Suppressor macrophage treated with lipopolysaccharide for 4 hours (primary cell): ENCODE data around the gene SMOC2.
"Not testable (repeated sequence)": the region's sequence is repeated elsewhere in the genome, so short reads cannot be mapped to it uniquely, and the experiment has no call there.

Source experiments
- DNase-seq: peaks from one replicate; pipeline ENCODE4 v3.0.0-alpha.2; 2020

SMOC2 gene

GRCh38 chr6:168609026-168609685 is 168.2 kb downstream of the SMOC2 start:
- DNase-seq: no peak

GRCh38 chr6:168609914-168610490 is 169.0 kb downstream of the SMOC2 start:
- DNase-seq: no peak

DNA sequence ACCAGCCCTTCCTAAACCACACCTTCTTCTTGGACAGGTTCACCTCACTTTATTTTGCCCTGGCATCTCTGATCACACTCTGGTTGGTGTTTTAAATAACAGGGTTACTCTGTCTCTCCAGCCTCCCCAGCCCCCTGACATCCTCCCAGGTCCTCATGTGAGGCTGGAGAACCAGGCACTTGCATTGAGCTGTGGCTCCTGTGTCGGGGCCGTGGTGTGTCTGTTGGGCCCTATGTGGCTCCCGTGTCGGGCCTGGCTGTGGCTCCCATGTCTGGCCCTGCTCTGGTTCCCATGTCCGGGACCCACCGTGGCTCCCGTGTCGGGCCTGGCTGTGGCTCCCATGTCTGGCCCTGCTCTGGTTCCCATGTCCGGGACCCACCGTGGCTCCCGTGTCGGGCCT is 170.0 kb downstream of the SMOC2 start:
- DNase-seq: not testable (repeated sequence)

- DNase-seq: no peak
Measured at GRCh38 chr6:168611691-168612090, 170.7 kb downstream of the SMOC2 start.

DNA sequence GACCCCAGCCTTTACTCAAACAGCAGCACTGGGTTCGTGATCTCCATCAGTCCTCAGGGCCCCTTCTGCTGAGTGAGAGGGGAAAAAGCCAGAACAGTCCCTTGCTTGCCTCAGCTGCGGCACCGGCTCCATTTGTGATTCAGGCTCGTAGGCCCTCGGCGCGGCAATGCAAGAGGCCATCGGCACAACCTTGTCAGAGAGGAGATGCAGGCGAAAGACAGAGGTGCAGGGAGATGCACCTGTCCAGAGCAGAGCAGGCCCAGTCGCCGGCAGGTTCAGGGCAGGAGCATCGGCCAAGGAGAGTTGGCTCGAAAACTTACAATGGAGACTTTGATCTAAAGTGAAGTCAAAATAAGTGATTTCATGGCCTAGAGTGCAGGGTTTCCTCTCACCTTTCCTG is 171.6 kb downstream of the SMOC2 start:
- no peak for DNase-seq

DNA sequence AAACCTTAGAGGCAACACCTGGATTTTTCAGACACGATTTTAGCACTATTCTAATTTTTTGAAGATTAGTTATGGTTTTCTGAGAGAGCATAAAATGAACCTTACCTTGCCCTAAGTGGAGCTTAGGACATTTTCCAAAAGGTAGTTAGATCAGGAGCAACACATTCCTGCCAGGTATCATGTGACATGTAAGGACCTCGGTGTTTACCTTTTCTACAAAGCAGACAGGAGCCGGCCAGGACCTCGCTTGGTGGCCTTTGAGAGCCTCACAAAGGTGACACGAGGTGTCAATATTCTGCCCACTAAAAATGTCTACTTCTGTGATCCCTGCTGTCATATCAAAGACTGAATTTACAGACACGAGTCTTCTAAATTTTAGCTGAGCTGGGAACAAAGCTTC is 174.9 kb downstream of the SMOC2 start:
- no peak for DNase-seq

DNA sequence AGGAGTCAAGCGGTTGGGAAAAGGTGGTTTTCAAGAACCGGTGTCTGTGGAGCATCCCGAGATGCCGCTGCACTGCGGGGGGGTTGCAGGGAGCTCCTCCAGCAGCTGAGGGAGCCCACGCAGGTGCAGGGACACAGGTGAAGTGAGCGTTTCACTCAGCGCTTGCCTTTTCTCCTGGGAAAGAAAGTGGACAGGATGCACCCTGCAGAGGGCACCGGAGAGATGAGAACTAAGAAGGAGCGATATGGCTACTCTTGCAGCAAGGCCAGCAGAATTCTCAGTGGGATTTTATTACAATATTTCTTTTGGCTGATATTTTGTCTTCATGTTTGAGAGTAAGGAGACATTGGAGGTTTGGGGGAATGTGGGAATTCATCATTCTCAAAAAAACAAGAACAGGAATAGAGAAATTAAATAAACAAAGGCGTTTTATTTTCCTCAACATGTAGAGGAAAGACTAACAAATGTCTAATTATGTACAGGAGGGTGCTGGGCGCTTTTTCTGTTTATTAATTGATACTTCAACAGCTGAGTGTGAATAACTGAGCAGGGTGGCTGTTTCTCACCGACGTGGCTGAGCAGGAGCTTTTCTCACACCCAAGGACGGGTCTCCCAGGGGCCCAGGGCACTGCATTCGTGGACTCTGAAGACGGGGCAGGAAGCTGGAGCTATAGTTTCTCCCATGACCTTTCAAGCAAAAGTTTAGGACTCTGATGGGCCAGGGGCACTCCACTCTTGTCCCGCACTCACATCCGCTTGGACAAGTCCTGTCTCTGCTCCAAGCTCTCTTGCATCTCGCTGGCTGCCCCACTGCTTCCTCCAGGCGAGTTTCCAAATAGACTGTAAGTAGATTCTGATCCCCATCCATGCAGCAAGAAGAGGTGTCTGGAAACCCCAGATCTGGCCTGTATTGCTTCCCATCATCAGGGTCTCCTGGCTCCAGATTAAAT is 176.1 kb downstream of the SMOC2 start:
- no peak for DNase-seq

- DNase-seq: no peak
Measured at GRCh38 chr6:168618546-168619315, 177.7 kb downstream of the SMOC2 start.

GRCh38 chr6:168619560-168620314 is 178.8 kb downstream of the SMOC2 start:
- DNase-seq: no peak

GRCh38 chr6:168620578-168620977 is 179.6 kb downstream of the SMOC2 start:
- no peak for DNase-seq

DNA sequence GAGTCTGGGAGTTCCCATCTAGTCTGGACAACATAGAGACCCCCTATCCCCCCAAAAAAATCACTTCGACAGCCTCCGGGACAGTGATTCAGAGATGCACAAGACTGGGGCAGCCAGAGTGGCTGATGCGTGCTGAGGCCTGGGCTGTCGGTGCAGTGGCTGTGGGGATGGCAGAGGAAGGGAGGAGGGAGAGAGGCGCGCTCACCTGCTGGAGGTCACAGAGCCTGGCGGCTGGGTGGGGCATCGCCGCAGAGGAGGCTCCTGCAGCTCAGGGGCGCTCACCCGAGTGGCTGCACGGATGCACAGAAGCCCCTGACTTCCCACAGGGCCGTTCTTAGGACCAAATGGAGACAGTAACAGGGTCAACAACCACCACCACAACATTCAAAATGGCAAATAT is 182.8 kb downstream of the SMOC2 start:
- no peak for DNase-seq

- DNase-seq: no peak
Measured at GRCh38 chr6:168624540-168624939, 183.6 kb downstream of the SMOC2 start.

DNA sequence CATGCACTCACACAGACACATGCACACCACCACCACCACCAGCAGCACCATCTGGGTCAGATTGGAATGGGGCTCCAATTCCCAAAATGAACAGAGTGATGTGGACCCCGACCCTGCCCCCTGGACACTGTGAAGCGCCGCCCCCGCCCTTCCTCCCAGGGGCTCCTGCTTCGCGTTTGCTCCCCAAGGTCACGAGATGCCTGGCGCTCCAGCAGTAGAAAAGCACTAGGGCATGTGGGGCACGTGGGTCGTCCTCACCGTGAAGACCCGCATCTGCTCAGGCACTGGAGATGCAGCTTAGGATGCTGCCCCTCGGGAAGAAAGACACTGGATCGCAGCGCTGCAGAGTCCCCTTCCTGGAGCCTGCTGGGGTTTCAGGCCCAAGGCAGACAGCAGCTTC is 184.0 kb downstream of the SMOC2 start:
- no peak for DNase-seq

DNA sequence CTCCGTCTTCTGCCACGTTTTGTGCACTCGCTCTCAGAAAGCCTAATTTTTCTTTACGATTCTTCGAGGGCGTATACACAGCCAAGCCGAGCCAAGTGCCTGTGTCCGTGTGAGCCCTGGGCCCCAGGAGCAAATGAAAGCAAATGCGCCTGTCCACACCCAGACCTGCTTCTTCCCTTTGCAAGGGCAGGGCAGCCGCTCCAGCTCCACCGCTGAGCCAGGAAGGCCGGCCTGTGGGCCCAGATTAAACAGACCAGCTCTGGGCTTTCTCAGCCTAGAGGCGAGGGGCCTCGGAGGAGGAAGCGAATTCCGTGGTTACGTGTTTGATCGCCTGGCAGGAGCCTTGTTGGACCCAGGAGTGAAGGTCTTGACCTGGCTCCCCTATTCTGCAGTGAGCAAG is 184.6 kb downstream of the SMOC2 start:
- no peak for DNase-seq

GRCh38 chr6:168626046-168626602 is 185.1 kb downstream of the SMOC2 start:
- DNase-seq: no peak

DNA sequence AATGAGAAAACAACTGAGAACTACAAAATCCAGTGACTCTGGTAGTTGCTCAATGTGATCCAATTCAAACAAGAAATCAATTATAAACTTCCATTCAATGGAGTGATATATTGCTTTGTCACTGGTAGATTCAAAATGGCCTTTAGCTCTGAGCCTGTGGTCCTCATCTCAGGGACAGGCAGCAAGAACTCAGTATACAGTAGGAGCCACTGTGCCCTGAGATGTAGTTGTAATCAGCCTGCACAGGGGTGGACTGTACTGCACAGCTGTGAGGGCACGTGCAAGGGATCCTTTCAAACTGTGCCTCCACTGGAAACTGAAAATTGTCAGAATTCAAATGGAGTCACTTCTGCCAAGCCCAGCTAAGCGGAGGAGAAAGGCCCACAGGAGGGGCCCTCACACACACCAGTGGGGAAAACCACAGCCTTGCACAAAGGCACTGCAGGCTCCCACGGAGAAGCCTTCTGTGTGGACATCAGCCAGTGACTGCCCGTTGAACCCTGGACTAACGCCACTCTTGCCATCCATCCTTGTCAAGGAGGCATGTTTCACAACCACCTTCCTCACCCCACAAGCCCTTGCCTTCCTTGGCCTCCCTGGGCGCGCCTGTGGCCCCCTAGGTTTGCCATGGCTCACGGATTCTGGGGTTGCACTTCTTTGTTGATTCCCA is 186.7 kb downstream of the SMOC2 start:
- DNase-seq: no peak

DNA sequence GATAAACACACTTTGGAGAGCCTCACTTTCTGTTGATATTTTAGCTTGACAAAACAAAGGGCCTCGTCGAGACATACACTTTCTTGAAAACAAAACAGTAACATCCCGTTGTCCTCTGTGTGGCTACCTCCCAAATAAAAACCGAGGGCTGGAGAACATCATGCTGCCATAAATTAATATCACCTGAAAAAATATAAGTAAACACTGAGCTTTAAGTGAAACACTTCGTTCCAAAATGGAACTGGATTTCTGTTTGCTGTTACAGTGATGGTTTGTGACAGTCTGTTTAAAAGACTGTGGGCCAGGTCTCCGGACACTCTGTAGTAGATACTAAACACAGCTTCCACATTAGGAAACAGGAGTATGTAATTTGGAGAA is 187.2 kb downstream of the SMOC2 start:
- no peak for DNase-seq

- no peak for DNase-seq
Measured at GRCh38 chr6:168628732-168629245, 187.8 kb downstream of the SMOC2 start.

- no peak for DNase-seq
Measured at GRCh38 chr6:168631564-168631963, 190.6 kb downstream of the SMOC2 start.

GRCh38 chr6:168632694-168633093 is 191.7 kb downstream of the SMOC2 start:
- no peak for DNase-seq
